Ascending aorta (tissue), 2 donors: ENCODE data around the gene CD5L. TPM values are rescaled to one million over a fixed set of nuclear protein-coding genes. Genes with fewer than 3 reads are reported as not detected.

ENCODE experiments used
- DNase-seq, 2 donors: peaks; one replicate each; pipeline ENCODE4 v3.0.0-alpha.2; 2019; ENCODE audit warnings: low spot score in 2 of 2
- H3K27ac ChIP-seq, 2 donors: fragments of 200-600 bp; sonication (generic); one replicate each; pipeline ENCODE4 v1.5.1; 2016 to 2017; ENCODE audit warnings: mild to moderate bottlenecking in 1 of 2
- H3K27me3 ChIP-seq: fragments of 200-600 bp; sonication (generic); one replicate; pipeline ENCODE4 v1.5.1; 2017
- H3K36me3 ChIP-seq, 2 donors: fragments of 200-600 bp; sonication (generic); one replicate each; pipeline ENCODE4 v1.5.1; 2016
- H3K4me1 ChIP-seq, 2 donors: fragments of 200-600 bp; sonication (generic); one replicate each; pipeline ENCODE4 v1.5.1; 2016 to 2017; ENCODE audit warnings: mild to moderate bottlenecking in 1 of 2
- H3K4me3 ChIP-seq, 2 donors: fragments of 200-600 bp; sonication (generic); one replicate each; pipeline ENCODE4 v1.5.1; 2016 to 2017; ENCODE audit warnings: mild to moderate bottlenecking in 1 of 2
- H3K9me3 ChIP-seq, 2 donors: fragments of 200-600 bp; sonication (generic); one replicate each; pipeline ENCODE4 v1.5.1; 2016
- intact Hi-C: fragments of 100-400 bp; cut with DNase I; formaldehyde crosslinking; loops from one replicate; pipeline ENCODE4 v1.15.1; 2023
- total RNA-seq: library from RNA; depleted of rRNA; stranded (reverse); fragments of >200 nt; gene quantifications from one replicate; pipeline ENCODE4 v1.1.0, GENCODE V29; 2016
- TF ChIP-seq, protein P1 (sequence below), 3 experiments: fragments of 200-600 bp in 2 of 3; fragments of 450-650 bp in 1 of 3; sonication (generic) in 2 of 3; IDR thresholded peaks; one replicate each; pipeline ENCODE4 v1.5.1; 2016 to 2019; ENCODE audit warnings: antibody characterized with exemption in 3 of 3, mild to moderate bottlenecking in 1 of 3, moderate library complexity in 1 of 3

Gene CD5L
- total RNA-seq, 1 donor from 2014 or later = not detected

DNA sequence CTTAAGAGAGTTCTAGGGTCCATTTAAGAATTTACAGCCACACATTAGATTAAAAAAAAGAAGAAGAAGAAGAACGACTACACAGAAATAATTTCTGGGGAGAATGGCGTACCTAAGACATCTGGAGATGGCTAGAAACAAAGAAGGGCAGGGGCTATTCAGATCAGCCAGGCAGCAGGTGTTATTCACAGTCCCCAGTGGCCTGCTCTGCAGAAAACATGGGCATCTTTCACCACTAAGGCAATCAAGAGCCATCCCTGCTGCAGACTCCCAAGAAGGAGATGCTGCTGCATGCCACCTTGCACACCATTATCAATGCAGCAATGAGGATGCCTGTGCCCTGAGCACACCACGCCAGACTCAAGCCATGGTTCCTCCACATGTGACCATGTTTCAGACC lies 56.8 kb downstream of the CD5L start:
- H3K4me3 ChIP-seq = no peak overlapping the region
- TF ChIP-seq, protein P1, sequence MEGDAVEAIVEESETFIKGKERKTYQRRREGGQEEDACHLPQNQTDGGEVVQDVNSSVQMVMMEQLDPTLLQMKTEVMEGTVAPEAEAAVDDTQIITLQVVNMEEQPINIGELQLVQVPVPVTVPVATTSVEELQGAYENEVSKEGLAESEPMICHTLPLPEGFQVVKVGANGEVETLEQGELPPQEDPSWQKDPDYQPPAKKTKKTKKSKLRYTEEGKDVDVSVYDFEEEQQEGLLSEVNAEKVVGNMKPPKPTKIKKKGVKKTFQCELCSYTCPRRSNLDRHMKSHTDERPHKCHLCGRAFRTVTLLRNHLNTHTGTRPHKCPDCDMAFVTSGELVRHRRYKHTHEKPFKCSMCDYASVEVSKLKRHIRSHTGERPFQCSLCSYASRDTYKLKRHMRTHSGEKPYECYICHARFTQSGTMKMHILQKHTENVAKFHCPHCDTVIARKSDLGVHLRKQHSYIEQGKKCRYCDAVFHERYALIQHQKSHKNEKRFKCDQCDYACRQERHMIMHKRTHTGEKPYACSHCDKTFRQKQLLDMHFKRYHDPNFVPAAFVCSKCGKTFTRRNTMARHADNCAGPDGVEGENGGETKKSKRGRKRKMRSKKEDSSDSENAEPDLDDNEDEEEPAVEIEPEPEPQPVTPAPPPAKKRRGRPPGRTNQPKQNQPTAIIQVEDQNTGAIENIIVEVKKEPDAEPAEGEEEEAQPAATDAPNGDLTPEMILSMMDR (IDR thresholded peaks at IDR 0.05) = no peak
- H3K9me3 ChIP-seq = no peaks in the 10 kb centered on the region
- DNase-seq = no peak
- no peaks in the 10 kb centered on the region for H3K4me1 ChIP-seq
- no peak overlapping the region for H3K27ac ChIP-seq
- intact Hi-C loops = no loop called here
- no peaks in the 10 kb centered on the region for H3K27me3 ChIP-seq
- H3K36me3 ChIP-seq = no peaks in the 10 kb centered on the region

DNA sequence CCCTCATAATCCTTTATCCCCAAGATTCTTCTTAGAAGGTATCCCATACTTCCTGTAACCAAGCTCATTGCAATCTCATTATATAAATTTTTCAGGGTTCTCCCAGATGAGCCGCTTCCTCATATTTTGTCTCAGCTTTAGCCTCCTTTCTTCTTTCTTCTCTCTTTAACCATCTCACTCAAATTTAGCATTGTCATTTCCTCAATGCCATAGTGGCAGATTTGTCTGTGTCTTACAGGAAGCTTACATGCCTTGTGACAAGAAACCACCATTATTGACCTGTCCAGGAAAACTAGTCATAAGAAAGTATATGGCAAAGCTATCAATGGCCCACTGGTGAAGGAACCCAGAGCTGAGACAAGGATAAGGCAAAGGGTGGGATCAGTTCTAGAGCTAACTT lies 58.7 kb downstream of the CD5L start:
- no peaks in the 10 kb centered on the region for H3K27me3 ChIP-seq
- no peak overlapping the region for H3K4me3 ChIP-seq
- DNase-seq = no peak
- no peaks in the 10 kb centered on the region for H3K9me3 ChIP-seq
- TF ChIP-seq, protein P1 (IDR thresholded peaks at IDR 0.05) = no peak
- H3K27ac ChIP-seq = no peak overlapping the region
- intact Hi-C loops = no loop called here
- no peaks in the 10 kb centered on the region for H3K36me3 ChIP-seq
- no peaks in the 10 kb centered on the region for H3K4me1 ChIP-seq

DNA sequence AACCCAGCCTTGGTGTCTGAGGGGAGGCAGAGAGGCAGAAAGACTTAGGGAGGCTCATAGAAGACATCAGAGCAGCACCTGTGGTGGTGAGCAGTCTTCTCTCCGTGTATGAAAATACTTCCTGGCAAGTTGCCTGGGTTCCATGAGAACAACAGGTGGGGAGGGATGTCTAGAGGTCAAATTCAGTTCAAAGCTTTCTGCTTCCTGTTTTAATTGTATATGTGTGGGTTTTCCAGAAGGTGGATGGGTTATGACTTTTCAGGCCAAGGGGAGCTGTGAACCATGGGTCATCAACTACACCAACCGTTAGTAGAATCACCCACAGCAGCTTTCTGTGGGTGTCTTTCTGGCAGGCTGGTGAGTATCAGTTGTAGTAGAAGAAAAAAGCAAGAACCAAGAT lies 60.6 kb downstream of the CD5L start:
- no peaks in the 10 kb centered on the region for H3K36me3 ChIP-seq
- intact Hi-C loops = no loop called here
- TF ChIP-seq, protein P1 (IDR thresholded peaks at IDR 0.05) = no peak
- no peaks in the 10 kb centered on the region for H3K4me1 ChIP-seq
- no peak overlapping the region for H3K4me3 ChIP-seq
- no peak overlapping the region for H3K27ac ChIP-seq
- H3K9me3 ChIP-seq = no peaks in the 10 kb centered on the region
- no peaks in the 10 kb centered on the region for H3K27me3 ChIP-seq
- DNase-seq = no peak

Other genes starting within 250 kb of the CD5L start
- not detected for gene FCRL4, start 243.7 kb downstream of the CD5L start, total RNA-seq
- not detected for gene FCRL3, start 141.0 kb downstream of the CD5L start, total RNA-seq
- gene FCRL2, start 64.7 kb downstream of the CD5L start, total RNA-seq = not detected
- gene FCRL1, start 21.7 kb downstream of the CD5L start, total RNA-seq = not detected
- 114 TPM for gene KIRREL1, start 151.8 kb upstream of the CD5L start, total RNA-seq